GM19043 (cell line): ENCODE data around the gene MGAT3.
A peak's percentile ranks its signal among the peaks of the same experiment; 100 is the strongest.

ENCODE experiments used
- ATAC-seq: cut with Tn5 transposase; IDR thresholded peaks from one replicate; pipeline ENCODE4 v1.9.1; 2021; ENCODE audit warnings: low read depth; ENCODE audit not compliant: unreplicated experiment

Gene MGAT3

DNA sequence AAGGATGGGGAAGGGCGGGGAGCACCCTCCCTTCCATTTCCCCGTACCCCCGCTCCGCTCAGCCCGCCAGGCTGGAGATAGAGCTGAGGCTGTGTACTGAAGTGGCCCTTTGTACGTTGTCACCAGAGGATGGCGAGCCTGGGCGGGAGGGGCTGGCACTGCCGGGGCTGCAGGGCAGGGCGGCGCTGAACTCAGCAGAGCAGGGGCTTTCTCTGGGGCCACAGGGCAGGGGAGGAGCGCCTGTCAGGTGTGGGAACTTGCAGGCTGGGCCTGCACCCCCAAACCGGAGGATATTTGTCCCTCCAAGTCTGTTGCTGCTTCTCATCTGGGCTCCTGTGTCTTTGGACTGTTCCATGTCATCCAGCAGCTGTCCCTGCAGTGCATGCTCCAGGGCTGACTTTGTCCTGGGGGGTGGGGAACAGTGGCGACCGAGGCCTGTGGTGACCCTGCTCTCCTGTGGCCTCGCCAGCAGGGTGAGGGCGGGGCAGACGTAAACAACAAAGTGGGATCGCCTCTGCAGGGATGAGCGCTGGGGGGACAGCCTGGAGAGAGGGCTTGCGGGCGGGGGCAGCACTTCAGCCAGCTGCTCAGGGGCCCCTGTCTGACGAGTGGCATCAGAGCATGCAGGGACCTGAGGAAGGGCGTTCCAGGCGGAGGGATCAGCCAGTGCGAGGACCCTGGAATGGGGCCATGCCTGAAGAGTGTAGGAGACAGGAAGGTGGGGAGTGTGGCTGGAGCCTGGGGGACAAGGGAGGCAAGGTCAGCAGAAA lies 13.1 kb downstream of the MGAT3 start:
- ATAC-seq: no peak

DNA sequence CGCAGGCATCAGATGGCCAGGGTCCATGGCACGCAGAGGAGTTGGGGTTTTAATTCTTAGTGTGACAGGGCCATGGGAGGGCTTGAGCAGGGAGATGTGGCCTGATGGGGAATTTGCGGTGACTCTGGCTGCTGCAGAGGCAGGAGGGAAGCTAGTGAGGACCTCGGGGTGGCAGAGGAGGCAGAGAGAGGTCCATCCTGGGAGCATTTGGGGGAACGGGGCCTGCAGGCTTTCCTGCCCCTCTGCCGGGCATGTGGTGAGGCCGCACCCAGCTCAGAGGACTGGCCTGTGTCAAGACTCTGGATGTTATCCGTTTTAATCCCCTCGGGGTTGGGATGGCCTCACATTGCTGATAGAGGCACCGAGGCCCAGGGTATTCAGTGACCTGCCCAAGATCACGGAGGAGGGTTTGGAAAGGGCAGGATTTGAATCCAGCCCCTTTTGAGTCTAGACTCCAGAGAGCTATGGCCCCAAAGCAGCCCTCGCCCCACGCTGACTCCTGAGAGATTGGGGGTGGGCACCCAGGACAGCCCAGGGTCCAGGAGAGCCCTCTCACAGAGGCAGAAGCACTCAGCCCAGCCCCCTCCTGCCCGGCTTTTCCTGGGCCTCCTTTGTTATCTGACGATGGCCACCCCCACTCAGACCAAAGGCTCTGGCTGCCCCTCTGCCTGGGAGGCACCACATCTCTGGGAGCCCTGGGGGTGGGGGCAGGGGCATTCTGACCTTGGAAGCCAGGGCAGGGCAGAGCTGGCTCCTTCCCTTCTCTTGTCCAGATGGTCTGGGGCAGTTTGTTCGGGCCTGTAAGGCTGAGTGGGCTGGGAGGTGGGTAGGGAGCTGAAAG lies 13.9 kb downstream of the MGAT3 start:
- ATAC-seq: no peak

DNA sequence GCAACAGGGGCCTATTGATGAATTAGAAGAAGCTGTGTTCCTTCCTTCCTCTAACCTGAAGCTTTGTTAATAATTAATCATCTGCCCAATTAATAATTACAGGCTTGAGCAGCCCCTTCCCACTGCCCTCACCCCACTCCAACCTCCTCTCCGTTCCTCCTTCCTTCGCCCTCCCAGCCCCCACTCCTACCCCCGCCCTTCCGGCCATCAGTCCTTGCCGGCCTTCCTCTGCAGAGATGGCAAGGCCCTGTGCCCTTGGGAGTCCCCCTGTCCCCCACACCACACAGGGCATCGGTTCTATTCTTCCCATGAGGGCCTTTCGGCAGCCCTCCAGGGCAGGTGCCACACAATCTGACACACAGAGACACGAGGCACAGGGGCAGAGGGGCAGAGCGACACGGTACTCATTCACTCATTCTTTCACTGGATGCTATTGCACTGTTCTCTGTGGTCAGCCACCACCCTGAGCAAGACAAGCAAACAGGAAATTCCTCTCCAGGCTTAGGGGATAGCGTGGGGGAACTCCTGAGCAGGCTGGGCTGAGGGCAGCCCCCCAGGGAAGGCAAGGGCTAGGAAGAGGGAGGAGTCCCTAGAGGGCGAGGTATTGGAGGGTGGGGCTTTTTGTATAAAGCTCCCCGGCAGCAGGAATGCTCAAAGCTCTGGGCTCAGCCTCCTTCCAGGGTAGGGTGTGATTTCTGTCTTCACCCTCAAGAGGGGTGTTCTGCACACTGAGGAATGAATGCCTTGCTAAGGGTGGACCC lies 14.7 kb downstream of the MGAT3 start:
- peak; percentile 52 for ATAC-seq

DNA sequence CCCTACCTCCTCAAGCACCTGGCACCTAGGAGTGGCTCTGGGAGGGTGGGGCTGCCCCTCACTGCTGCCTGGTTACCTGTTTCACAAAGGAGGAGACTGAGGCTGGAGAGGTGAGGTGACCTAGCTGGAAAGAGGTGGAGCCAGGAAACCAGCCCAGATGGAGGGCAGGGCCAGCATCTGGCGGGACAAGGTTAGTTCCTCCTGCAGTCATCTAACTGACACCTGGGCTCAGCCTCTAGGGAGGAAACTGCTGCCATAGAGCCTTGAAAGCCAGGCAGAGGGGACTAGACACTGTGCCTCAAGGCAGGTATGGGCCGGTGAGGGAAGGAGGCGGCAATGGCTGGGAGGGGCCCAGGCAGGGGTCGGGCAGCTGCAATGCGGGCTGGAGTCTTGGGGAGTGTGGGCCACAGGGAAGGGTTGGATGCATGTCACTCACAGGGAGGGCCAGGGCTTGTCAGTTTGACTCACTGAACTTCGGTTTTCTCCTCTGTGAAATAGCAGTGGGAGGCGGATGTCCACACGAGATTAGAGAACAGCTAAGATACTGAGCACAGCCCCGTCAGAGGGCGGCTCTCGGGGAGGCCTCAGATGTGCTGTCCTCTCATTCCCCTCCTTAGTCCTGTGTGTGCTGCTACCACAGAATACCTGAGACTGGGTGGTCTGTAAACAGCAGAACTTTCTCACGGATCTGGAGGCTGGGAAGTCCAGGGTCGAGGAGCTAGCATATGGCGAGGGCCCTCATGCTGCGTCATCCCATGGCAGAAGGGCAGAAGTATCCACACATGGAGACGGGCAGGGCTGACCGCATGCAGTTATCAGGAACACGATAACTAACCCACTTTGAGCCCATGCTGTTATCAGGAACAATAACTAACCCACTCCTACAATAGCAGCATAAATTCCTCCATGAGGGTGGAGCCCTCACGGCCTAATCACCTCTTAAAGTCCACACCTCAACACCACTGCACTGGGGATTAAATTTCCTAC lies 16.1 kb downstream of the MGAT3 start:
- no peak for ATAC-seq

DNA sequence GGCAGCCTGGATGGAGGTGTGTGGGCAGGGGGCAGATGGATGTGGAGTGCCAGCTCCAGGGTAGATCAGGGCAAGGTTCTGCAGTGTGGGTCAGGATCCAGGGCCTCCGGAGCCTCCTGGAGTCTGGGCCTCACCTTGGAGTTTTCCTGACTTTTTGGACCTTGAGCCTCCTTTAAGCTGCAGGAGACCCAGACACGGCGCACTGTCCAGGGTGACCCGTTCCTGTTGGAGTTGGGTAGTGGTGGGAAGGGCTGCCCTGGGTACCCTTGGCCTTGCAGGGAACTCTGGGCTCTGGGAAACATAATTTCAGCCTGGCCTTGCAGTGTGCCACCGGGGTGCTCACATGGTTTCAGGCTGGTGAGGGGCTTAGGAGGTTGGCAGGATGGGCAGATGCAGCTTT lies 17.0 kb downstream of the MGAT3 start:
- no peak for ATAC-seq

DNA sequence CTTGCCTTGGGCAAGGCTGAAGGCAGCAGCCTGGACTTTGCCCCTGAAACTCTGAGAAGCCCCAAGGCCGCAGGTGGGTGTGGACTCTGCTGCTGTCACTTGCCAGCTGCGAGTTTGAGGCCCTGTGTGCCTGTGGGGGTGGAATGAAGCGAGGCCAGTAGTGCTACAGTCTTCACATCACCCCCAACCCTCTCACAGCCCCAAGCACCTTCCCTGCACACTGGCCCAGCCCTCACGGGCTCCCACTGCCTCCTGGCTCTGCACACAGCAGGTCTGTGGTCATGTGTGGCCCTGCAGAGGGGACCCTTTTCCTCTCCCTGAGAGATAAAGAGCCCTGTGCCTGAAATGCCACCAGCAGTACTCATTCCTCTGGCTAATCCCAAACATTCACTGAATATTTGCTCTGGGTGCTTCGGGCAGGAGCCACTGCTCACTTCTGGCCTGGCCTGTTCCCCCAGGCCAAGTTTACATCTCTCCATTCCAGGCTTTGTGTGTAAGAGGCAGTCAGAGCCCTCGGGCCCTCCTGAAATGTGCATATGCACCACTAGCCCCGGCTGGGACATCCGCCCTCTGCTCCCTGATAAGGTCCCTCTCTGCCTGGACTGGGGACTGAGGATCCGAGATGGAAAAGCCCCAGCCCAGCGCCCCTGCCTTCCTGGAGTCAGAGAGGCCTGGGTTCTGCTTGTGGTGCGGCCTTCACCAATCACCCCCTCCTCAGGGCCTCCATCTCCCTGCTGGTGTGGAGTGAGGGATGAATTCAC lies 17.7 kb downstream of the MGAT3 start:
- no peak for ATAC-seq

DNA sequence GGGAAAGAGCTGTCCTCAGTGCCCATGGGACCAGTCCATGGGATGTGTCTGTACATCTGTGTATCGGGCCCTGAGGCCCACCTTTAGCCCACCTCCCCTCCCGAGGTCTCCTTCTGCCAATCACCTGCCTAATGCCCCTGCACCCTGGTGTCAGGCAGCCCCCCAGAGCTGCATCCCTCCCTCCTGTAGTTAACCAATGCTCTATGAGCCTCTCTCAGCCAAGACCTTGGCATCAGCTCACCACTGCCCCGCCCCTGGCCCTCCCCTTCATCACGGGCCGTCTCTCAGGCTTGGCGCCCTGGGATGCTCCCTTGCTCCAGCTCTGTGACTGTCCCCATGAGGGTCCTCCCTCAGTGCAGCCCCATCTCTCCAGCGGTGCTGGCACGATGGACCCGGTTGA lies 18.5 kb downstream of the MGAT3 start:
- ATAC-seq: no peak

DNA sequence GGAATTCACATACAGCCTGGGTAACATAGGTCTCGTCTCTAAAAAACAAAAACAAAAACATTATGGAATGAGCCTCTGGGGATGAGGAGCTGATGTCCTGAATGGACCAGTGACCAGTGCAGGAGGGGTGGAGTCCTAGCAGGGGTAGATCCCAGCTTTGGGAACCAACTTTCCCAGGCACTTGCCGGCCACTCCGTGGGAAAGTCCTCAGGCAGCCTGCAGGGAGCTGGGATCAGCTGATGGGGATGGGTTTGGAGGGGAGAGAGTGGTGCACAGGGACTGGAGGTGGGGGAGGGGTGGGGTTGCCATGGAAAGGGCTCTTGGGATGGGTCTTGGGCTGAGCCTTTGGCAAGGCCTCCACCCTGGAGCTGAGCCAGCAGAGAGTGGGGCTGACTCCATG lies 19.1 kb downstream of the MGAT3 start:
- no peak for ATAC-seq

DNA sequence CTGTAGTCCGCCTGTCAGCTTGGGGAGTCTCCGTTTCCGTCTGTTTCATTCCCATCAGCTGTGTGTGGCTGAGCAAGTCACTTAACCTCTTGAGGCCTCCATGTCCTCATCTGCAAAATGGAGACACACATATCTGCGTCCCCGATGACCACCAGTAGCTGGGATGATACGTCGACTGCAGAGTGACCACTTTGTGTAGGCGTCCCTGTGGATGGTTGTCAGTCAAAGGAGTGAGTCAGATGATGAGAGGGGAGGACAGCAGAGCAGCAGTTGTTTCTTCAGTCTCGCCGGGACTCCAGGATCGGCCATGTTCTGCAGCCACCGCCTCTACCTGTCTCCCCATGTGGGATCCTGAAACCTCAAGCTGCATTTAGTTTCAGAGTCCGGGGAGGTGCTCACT lies 19.9 kb downstream of the MGAT3 start:
- no peak for ATAC-seq

DNA sequence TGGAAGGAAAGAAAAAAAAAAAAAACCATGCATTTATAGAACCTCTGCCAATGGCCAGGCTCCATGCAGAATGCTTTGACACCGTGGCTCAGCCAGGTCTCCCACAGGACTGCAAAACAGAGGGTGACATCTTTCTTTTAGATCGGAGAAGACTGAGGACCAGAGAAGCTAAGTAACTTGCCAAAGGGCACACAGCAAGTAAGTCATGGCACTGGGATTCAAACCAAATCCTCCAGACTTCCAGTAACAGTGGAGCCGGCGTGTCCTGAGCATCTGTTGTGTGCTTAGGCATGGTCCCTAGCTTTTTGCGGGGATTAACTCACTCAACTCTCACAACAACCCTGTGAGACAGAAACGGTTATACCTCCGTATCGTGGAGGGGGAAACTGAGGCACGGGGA lies 20.7 kb downstream of the MGAT3 start:
- ATAC-seq: no peak

DNA sequence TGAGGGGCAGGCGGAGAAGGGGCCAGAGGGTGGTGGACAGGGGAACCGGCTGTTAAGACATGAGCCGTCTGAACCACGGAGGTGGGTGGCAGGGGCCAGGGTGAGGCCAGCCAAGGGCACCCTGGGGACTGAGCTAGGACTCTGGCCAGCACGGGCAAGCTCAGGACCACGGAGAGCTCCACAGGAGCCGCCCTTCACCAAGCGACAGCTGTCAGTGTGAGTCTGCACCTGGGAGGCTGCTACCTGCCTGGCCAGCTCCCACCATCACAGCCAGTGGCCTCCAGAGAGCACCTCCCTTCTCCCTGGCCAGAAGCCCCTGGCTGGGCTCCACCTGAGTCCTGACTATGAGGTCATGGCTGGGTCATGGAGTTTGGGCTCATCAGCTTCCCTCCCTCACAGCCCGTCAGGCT lies 21.6 kb downstream of the MGAT3 start:
- no peak for ATAC-seq

DNA sequence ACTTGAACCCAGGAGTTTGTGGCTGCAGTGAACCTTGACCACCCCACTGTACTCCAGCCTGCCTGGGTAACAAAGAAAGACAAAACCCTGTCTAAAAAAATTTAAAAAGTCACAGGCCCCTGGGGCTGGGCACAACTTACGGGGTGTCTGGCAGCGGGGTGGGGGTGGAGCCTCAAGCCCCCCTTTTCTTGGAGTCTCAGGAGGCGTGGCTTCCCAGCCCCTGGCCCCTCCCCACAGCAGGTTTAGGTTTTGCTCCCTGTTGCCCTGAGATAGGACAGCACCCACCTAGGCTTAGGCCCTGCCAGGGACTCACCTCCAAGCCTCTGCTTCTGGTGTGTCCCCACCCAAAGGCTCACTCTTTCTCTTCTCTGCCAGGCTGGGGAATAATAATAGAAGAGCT lies 22.4 kb downstream of the MGAT3 start:
- ATAC-seq: no peak

DNA sequence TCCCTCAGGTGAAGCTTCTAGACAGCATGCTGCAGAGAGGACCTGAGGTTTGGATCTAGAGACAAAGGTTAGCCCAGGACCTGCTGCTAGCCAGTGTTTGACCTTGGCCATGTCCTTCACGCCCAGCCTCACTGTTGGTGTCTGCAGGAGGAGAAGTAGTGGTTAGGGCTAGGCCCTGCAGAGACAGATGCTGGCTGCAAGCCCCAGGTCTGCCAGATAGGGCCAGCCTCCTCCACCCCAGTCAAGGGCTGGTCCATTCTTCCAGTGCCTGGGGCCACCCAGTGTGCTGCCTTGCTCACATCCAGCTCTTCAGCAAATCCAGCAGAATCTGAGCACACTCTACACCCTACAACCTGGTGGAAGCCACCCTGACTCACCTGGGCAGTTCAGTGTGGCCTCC lies 23.7 kb downstream of the MGAT3 start:
- ATAC-seq: no peak

DNA sequence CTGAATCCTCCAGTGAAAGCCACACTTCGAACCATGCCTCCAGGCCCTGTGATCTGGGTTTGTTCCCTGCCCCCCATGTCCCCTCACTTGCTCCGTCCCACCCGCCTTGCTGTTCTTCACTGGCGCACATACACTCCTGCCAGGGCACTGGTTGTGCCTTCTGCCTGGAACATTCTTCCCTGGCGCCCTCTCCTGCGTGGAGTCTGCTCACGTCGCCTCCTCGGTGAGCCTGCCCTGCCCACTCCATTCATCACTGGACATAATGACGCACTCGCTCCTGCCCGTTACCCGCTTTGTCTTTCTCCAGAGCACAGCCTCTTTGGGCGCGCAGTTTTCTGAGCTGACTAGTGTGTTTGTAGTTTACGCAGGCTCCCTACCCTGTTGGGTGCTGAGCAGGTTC lies 24.2 kb downstream of the MGAT3 start:
- ATAC-seq: no peak

DNA sequence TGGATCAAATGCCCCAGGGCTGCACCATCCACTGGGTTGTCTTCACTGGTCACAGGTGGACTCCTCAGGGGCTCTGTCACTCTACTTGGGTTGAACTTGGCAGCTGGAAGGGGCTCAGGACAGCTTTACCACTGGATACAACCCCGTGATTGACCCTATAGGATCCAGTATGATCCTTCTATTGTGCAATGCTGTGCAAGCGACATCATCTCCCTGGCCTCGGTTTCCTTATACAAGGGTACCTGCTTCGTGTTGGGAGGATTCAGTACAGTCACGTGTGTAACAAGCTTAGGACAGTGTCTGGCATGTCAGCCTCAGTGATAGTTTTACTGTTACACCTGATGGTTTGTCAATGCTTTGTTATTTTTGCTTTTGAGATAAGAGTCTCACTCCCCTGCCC lies 24.8 kb downstream of the MGAT3 start:
- ATAC-seq: no peak

DNA sequence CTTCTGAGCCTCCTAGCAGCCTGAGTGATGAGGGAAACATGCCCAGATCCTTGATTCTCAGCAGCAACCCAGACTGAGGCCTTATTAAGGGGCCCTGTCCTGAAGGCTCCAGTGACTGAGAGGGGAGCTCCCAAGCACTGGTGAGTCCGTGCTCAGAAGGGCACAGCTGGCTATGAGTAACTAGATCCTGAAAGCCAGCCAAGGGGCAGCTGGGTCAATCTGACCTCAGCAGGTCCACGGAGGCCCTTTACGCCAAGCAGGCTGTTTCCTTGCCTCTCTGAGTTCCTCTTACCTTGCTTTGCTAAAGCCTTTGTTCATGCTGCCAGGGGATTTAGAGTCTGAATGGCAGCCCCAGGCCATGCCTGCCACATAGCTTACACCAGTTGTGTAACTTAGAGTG lies 26.0 kb downstream of the MGAT3 start:
- no peak for ATAC-seq

DNA sequence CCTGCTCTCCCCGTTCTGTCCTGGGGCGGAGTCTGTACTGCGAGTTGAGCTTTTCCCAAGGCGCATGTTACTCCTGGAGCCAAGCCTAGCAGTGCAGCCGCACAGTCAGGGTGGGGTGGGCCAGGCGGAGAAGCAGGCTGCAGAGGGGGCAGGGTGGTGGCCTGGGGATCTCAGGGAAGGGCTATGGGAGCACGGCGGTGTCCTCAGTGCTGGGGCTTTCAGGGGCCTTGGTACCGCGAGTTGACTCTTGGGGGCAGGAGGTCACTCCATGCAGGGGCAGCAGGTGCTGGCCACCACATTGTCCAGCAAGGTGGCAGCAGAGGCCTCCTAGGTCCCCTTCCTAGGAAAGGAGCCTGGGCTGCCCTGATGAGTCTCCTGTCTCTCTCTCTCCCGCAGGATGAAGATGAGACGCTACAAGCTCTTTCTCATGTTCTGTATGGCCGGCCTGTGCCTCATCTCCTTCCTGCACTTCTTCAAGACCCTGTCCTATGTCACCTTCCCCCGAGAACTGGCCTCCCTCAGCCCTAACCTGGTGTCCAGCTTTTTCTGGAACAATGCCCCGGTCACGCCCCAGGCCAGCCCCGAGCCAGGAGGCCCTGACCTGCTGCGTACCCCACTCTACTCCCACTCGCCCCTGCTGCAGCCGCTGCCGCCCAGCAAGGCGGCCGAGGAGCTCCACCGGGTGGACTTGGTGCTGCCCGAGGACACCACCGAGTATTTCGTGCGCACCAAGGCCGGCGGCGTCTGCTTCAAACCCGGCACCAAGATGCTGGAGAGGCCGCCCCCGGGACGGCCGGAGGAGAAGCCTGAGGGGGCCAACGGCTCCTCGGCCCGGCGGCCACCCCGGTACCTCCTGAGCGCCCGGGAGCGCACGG lies 30.4 kb downstream of the MGAT3 start:
- no peak for ATAC-seq

DNA sequence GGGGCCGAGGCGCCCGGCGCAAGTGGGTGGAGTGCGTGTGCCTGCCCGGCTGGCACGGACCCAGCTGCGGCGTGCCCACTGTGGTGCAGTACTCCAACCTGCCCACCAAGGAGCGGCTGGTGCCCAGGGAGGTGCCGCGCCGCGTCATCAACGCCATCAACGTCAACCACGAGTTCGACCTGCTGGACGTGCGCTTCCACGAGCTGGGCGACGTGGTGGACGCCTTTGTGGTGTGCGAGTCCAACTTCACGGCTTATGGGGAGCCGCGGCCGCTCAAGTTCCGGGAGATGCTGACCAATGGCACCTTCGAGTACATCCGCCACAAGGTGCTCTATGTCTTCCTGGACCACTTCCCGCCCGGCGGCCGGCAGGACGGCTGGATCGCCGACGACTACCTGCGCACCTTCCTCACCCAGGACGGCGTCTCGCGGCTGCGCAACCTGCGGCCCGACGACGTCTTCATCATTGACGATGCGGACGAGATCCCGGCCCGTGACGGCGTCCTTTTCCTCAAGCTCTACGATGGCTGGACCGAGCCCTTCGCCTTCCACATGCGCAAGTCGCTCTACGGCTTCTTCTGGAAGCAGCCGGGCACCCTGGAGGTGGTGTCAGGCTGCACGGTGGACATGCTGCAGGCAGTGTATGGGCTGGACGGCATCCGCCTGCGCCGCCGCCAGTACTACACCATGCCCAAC lies 31.2 kb downstream of the MGAT3 start:
- no peak for ATAC-seq
